ENCODE measurements around the gene CD2AP. TPM values are rescaled to one million over a fixed set of nuclear protein-coding genes. Genes with fewer than 3 reads are reported as not detected.

The CD2AP gene, protein sequence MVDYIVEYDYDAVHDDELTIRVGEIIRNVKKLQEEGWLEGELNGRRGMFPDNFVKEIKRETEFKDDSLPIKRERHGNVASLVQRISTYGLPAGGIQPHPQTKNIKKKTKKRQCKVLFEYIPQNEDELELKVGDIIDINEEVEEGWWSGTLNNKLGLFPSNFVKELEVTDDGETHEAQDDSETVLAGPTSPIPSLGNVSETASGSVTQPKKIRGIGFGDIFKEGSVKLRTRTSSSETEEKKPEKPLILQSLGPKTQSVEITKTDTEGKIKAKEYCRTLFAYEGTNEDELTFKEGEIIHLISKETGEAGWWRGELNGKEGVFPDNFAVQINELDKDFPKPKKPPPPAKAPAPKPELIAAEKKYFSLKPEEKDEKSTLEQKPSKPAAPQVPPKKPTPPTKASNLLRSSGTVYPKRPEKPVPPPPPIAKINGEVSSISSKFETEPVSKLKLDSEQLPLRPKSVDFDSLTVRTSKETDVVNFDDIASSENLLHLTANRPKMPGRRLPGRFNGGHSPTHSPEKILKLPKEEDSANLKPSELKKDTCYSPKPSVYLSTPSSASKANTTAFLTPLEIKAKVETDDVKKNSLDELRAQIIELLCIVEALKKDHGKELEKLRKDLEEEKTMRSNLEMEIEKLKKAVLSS
- total RNA-seq, result 24.7 and 26.6 TPM in 2 replicates

GRCh38 chr6:47477497-47478232 lies at the start of gene CD2AP:
Gene CD2AP, plus strand, starts transcription at chr6:47477789. Its CDS starts 456 bp downstream, at chr6:47478245.

Other genes starting within 250 kb of the CD2AP start
- 129 and 157 TPM in 2 replicates for gene TNFRSF21, start 167.9 kb upstream of the CD2AP start, total RNA-seq
- 13.7 and 18.3 TPM in 2 replicates for gene ADGRF4, start 220.8 kb downstream of the CD2AP start, total RNA-seq